HuH-7.5 (cell line): ENCODE results near the gene NECTIN1.
A peak's percentile ranks its signal among the peaks of the same experiment; 100 is the strongest.

Experiments used
- DNase-seq: peaks from one replicate; pipeline ENCODE4 v3.0.0; 2011; ENCODE audit warnings: low spot score

Gene NECTIN1

GRCh38 chr11:119671561-119672015, 57.4 kb downstream of the NECTIN1 start:
- DNase-seq, result no peak

DNA sequence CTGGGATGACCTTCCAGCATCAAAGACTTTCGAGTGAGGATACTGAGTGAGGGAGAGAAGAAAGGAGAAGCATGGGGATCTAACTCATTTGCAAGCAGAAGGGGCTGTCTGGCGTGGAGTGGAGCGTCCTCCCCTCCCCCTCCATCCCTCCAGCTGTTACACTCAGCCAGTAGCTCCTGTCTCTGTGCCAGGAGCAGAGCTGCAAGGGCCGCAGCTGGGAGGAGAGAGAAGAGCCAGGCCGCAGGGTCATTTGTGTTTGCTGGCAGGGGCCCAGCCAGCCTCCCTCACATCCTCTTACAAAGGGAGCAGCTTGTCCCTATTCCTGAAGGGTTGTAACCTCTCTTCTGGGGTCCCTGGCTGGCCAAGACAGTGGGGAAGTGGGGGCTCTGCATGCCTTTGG, 57.9 kb downstream of the NECTIN1 start:
- DNase-seq, result no peak

- DNase-seq, result no peak
Observed at GRCh38 chr11:119669487-119669886, 59.5 kb downstream of the NECTIN1 start.

- no peak for DNase-seq
Observed at GRCh38 chr11:119668676-119669075, 60.3 kb downstream of the NECTIN1 start.

DNA sequence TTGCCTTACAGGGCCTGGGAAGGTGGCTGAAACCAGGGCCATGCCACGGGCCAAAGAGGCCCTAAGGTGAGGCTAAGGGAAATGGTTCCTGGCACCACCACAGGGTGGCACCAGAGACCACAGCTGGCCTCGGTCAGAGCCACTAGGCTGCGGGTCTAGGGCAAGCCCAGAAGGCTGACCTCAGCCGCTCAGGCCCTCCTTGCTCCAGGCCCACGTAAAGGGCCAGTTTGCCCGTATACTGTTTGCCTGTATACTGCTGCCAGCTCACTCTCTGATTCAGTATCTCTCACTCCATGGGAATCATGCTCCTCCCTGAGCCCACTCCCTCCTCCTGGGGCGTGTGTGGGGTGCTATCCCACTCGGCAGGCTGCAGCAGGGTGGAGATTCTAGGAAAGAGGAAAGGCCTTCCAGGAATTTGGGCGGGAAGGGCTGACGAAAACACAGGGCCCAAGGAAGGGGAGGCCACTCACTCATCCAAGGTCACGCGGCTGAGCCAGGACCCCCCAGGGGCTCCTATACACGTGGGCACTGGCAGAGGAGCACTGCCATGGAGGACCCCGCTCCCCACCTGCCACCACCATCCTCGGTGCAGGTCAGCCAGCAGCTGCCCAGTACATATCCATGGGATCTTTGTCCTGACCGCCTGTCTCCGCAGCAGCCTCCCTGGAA, 62.4 kb downstream of the NECTIN1 start:
- peak; percentile 83 for DNase-seq

DNA sequence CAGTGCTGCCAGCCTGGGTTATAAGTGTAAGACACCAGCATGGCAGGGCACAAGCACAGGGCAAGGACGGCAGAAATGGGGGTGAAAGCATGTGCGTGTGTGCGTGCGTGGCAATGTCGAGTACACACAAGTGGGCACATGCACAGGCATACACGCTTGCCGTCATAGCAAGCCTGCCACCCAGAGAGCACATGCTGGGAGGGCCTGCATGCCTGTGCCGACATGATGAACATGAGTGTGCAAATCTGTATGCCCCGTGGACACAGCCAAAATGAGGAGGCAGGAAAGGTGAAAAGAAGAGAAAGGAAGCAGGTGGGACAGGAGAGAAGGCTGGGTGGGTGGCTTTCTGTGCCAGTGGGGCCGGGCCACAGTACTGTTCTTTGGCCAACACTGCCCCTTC, 62.9 kb downstream of the NECTIN1 start:
- DNase-seq, result no peak

GRCh38 chr11:119664701-119665420, 64.1 kb downstream of the NECTIN1 start:
- no peak for DNase-seq

DNA sequence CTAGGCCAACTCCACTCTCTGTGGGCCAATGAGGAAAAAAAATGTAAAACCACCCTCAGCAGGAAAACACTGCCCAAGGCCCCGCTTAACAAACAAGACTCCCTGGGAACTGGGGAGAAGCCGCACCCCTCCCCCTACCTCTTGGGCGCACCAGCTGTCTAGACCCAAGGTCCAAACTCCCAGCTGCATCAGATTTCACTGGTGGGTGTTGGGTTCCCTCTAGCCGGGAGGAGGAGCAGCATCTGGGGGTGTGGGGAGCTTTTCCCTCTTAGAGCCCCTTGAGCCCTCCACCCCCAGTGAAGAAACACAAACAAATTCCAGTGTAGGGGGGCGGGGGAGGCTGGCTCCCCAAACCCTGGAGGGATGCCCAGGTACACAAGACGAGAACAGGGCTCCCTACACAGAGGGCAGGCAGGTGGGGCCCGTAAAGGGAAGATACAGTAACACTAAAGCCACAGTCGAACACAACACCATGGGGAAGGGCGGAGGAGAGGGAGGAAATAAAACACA, 64.9 kb downstream of the NECTIN1 start:
- no peak for DNase-seq

- no peak for DNase-seq
Observed at GRCh38 chr11:119663279-119663678, 65.7 kb downstream of the NECTIN1 start.

GRCh38 chr11:119661226-119661625, 67.8 kb downstream of the NECTIN1 start:
- no peak for DNase-seq

DNA sequence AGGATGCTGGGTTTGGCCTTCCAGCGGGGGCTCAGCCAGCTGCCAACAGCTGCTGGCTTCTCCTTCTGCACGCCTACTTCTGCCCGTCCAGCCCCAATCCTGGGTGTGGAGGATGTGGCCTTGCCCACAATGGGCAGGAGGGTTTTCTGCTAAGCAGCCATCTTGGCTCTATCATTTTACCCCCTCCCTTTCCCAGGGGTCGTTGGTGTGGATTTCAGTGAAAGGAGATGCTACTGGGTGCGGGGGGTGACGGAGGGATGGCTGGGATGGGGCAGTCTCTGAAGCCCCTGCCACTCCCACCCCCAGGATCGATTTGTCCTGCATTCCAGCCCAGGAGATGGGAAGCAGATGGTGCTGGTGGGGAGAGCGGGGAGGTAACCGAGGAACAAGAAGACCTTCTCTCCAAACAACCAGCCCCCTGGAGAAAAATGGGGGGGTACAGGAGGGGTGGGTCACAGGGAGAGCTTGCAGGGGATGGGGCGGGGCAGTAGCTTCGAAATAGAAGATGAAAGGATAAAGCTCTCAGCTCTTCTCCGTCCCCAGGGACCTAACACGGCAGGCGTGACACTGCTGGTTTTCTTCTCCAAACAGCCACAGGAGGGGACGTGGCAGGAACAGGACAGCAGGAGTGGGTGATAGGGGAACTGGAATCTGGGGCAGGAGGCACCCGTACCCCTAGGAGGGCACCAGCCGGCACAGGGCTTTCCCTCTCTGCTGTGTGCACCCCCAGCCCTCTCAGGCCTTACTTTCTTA, 68.9 kb downstream of the NECTIN1 start:
- no peak for DNase-seq

DNA sequence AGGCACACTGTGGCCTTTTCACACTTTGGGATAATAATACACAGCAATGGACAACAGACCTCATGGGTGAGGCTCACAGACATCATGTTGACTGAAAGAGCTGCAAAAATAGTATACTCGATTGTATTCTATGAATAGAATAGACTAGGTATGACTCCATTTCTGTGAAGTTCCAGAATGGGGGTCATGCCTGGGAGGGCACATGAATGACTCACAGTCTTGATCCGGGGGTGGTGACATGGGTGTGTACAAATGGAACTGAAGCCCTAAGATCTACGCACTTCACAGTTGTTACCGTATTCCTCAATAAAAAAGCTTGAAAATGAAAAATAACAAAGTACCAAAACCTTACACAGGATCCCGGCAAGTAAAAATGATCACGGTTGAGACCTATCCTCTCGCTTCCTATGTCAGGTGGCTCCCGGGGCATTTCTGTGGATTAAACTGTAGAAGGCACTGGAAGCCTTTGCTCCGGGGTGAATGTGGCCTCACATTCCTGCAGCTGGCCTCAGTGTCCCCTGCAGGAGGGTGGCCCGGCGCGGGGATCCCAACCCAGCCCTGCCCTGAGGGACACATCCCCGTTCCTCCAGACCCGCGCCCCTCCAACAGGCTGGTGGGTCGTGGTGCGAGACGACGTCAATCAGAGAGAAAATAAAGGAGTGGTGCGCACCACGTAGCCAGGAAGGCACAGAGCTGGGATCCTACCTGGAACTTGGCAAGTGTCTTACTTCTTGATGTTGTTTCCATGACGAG, 75.9 kb downstream of the NECTIN1 start:
- no peak for DNase-seq

DNA sequence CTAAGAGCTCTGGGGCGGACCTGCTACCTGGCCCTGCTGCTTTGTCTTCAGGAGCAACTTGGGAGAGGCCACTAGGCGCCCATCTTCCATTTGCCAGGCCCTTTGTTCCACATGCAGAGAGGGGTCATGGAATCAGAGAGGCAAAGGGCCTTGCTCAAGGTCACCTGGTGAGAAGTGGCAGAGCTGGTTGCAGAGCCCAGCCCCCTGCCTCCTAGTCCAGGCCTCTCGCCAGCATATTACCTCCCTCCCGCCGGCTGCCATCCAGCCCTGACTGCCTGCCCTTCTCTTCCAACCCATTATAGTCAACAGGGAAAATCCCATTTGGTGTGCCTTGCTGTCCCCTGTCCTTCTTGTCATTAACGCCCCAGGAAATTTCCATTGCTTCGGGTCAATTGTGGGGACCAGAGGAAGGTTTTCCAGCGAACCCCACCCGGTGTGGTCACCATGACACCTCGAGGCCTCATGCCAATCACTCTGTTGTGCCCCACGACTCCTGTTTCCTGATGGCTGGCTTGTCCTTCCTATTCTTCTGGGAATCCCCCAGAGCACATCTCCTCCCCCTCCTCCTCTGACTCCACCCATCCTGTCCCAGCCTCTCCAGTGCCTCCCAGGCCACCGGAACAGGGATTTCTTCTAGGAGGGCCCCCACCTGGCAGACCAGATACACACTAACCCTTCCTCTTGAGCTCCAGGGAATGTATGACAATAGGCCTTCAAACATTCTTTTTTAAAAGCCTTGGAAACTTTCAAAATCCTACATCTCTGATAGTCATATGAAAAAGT, 77.0 kb downstream of the NECTIN1 start:
- DNase-seq, result no peak

- no peak for DNase-seq
Observed at GRCh38 chr11:119650251-119650650, 78.7 kb downstream of the NECTIN1 start.

- DNase-seq, result no peak
Observed at GRCh38 chr11:119647254-119647653, 81.7 kb downstream of the NECTIN1 start.

DNA sequence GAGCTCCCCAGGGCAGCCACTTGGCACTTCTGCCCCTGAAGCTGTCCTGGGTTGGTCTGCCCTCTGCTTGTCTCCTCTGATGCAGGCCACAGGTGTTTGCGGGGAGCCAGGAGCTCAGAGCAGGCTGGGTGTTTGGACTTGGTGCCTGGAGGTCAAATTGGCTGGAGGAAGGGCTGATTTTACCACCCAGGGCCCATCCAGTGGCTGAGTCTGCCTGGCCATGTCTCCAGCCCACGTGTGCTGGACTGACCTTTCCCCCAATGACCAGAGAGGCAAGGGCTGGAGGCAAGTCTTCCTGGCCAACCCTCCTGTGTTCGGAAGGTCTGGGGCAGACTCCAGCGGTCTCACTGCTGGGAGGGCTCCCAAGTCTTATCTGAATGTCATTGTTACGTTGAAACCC, 84.0 kb downstream of the NECTIN1 start:
- DNase-seq, result no peak

GRCh38 chr11:119644502-119644901, 84.5 kb downstream of the NECTIN1 start:
- DNase-seq, result no peak

- no peak for DNase-seq
Observed at GRCh38 chr11:119643876-119644225, 85.1 kb downstream of the NECTIN1 start.

GRCh38 chr11:119643212-119643875, 85.7 kb downstream of the NECTIN1 start:
- no peak for DNase-seq

DNA sequence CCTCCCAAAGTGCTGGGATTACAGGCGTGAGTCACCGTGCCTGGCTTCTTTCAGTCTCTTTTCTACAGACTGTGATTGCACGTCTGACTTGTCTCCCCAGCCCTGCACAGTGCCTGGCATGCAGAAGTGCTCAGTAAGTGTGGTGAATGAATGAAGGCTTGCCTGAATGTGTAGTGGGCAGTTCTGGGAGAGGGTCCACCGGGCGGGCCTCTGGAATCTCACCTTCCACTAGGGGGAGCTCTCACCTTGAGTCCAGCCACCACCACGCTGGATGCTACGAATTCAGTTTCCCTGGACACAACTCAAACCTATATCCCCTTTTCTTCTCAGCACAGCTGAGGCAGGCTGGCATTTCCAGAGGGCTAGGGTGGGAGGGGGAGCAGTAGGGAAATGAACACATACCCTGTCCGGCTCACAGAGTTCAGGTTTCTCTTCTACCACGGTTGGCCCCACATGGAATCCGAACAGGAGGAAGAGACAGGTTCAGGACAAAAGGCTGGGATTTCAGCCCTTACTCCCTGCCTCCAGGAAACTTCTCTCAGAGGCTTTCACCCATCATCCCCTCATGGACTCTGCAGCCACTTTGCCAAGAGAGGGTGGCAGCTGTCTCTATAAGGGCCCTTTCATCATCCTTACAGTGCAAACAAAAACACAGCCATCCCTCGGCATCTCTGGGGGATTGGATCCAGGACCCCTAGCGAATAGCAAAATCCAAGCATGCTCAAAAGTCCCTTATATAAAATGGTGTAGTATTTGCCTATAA, 86.8 kb downstream of the NECTIN1 start:
- peak; percentile 58 for DNase-seq
